Measurements from ENCODE around the gene NMD3. TPM values are rescaled to one million over a fixed set of nuclear protein-coding genes. Genes with fewer than 3 reads are reported as not detected.

The NMD3 gene
- total and polyA plus RNA-seq, 2 of the 13 experiments (the other 11 are each of a cell fraction or from before 2014, with no cell fraction given), result 44.2 to 55.2 TPM

DNA sequence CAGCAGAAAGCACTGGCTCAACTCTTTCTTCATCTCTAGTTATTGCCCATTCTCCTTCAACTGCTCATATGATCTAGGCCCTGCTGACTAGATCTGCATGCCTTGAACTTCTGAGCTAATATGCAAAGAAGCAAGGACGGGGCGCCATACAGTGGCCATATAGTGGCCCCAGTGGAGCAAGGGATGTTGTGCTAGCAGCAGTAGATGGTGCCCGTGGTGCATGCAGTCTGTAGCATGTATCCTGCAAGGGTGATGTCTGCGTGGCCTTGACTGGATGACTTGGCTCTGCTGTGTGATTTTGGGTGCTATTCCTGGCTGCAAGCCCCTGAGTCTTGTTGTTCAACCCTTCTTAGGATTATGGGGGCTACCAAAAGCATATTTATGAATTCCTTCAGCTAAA, 12.2 kb upstream of the NMD3 start (continued):
- TF ChIP-seq E2F5 (CRISPR knock-in tag; conservative IDR thresholded peaks at IDR 0.05) (no peak), SOX6 (IDR thresholded peaks at IDR 0.05) (no peak), SOX6 (CRISPR knock-in tag; IDR thresholded peaks at IDR 0.05) (no peak), ZNF44 (CRISPR knock-in tag; IDR thresholded peaks at IDR 0.05) (no peak)

DNA sequence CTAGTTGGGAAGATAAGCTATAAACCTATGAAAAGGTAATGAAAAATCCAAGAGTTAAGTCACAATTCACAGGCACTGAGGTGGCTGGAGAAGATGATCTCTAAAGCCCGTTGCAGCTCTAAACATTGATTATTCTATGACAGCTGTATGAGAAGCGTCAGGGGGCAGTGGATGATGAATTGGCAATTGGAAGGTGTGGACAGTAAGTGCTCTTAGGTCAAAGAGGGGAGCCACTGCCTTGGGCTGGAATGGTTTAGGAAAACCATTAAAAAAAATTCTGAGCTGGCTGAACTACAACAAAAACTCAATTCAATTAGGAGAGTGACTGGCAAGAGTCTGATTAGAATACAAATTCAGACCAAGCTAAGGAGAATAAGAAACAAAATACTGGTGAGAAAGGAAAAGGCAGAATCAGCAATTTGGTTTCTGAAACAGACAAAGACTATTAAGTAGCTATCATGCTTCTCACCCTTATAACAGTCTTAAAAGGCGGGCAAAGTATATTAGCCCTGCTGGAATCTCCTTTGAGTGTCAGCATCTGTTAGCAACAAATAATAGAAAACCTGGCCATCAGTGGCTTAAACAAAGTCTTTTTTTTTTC, 8.8 kb upstream of the NMD3 start:
- ChIA-PET POLR2A (no interaction called here), CTCF (ENCODE audit: low intra/inter-chr PET ratio, low total read pairs) (no interaction called here)
- ATAC-seq (no peak), DNase-seq (ENCODE audit: low spot score) (no peak), FAIRE-seq (no peak)
- Histone ChIP-seq H3K9ac (ENCODE audit: insufficient read depth, low read depth, low read length) (no peak overlapping the region), H3K4me1 (ENCODE audit: insufficient read depth, low read length) (peaks cover 13% of the 10 kb centered on the region), H3K79me2 (ENCODE audit: insufficient read depth, low read length) (no peaks in the 10 kb centered on the region), H4K20me1 (ENCODE audit: insufficient read depth, low read length) (no peaks in the 10 kb centered on the region), H3K27ac (ENCODE audit: extremely low read length, insufficient read depth, low read length) (no peak overlapping the region), H3K4me2 (ENCODE audit: low read depth, low read length) (no peak overlapping the region), H3K36me3 (replicated peaks in 1 of 2; ENCODE audit: control insufficient read depth in 1 of 2, insufficient read depth in 2 of 2, low read length in 2 of 2) (no peaks in the 10 kb centered on the region), H3K4me3 (replicated peaks in 1 of 3; ENCODE audit: insufficient read depth in 1 of 3, low read depth in 2 of 3, low read length in 3 of 3) (no peak overlapping the region), H3K27me3 (ENCODE audit: control insufficient read depth in 1 of 2, insufficient read depth in 2 of 2, low read length in 2 of 2) (no peaks in the 10 kb centered on the region), H3K9me3 (ENCODE audit: low read length) (no peaks in the 10 kb centered on the region), H2AFZ (ENCODE audit: low read length) (no peak overlapping the region)
- no TSS peak for BruUV-seq (replicated peaks)
- intact Hi-C loops (cut with micrococcal nuclease; ENCODE audit: unreplicated experiment), result no loop called here
- in situ Hi-C loops (cut with HindIII; ENCODE audit: extremely low pct_ligation_motif_present, low pct_unique_long_range_greater_than_20kb), result no loop called here
- 38% methylated on average over 3 of the region's 3 CpGs for WGBS (ENCODE audit: low lambda C conversion rate)
- TF ChIP-seq MAFK (conservative IDR thresholded peaks at IDR 0.05 in 1 of 2, IDR thresholded peaks at IDR 0.05 in 1 of 2; ENCODE audit: low read length in 2 of 2) (peak; percentile 47 to 62; a peak in 3 of 4 replicates), IRF1 (CRISPR knock-in tag; IDR thresholded peaks at IDR 0.05; ENCODE audit: low read depth) (no peak)
